Measurements from ENCODE around the gene GUCY1A1.

Gene GUCY1A1

DNA sequence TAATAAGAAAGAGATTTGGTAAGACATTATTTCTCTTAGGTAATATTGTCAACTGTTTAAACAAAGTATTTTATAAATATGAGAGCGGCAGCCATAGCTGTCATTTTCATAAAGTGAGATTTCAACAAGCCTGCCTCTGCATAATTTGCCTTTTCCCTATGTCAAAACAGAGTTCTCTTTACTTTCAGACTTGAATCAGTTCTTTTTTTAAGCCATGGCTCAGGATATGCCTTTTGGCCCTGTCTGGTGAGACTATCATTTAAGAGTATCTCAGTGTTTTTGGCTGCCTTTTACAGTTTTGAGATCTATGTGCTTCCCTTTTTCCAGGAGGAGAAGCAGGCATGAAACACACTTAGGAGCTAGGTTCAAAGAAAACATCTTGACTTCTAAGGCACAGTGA is 7.5 kb upstream of the GUCY1A1 start:
- no peak for DNase-seq

DNA sequence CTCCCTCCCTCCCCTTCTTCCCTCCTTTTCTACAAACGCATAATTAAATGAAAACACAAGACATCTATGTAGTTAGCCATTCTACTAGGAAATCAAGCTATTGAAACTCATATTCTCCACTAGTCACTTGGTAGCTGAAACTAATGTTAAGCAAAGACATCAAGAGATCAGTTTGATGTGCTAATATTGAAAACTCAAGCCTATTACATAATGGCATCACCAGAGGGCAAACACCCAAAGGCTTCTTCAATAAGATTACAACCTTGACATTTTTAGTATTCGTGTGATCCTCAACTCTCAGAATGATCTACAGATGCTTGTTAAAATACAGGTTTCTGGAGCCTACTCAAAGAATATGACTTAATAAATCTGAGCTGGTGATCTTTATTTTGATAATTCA is 6.2 kb upstream of the GUCY1A1 start:
- DNase-seq = no peak

DNA sequence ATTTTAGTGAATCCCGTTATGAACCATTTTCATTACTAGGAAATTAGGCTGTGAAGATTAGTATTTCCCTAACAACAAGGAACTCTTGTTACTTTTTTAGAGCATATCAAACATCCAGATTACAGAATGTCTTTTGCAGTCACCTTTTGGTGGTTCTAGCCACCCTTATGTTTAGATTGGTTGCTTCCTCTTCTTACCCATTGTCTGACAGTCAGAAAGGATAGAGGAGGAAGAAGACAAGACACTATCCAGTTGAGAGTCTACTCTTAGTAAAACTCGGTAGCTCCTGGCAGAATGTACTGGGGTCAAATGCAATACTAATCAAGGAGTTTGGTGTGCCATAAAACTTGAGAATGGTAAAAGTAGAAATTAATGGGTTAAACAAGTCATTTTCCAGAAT is 1.6 kb upstream of the GUCY1A1 start:
- DNase-seq = no peak

DNA sequence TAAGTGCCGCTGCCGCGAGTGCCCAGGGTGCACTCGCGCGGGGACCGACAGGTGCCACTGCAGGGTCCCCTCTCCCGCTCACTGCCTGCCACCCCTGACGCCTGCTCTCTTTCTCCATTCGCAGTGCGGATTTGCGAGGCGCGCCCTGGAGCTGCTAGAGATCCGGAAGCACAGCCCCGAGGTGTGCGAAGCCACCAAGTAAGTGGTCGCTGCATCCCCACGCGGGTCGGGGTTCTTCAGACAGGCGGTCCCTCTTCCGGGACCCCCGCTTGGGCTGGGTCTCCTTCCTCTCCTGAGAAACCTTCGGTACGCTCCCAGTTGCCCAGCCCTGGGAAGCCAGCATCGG is 547 bp downstream of the GUCY1A1 start:
- no peak for DNase-seq

DNA sequence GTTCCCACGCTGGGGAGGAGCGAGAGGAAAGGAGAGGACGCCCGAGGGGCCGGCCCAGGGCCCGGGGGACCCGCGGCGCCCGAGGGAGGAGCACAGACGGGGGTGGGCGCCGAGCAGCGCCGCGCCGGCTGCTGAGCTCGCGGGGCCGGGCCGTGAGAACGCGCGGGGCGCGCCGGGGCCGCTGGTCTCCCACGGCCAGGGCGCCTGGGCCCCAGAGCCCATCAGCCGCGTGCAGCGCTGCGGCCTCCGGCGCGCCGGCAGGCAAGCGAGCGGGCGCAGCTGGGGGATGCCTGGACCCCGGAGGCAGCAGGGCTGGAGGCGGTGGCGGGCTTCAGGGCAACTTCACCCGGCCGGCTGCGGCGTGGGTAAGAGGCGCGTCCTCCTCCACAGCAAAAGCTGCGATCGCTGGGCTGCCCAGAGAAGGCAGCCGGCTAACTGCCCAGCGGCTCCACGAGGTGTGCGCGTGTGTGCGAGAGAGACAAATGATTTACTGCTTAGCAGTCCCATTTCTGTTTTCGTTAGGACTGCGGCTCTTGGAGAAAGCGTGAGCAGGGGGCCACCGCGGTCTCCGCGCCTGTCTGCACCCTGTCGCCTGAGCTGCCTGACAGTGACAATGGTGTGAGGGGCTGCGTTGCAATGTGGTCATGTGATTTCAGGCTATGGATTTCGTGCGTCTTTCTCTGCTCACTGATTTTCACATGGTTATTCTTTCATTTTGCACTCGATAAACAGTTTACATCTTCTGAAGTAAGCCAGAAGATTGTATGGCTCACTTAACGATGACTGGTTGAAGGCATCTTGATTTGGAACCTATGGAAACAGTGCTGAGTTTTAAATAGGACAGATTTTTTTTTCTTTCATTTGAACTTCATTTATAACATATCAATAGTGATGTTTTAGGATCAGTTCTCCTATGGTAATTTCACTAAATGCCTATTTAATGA is 1.2 kb downstream of the GUCY1A1 start:
- DNase-seq = peak; percentile 16

DNA sequence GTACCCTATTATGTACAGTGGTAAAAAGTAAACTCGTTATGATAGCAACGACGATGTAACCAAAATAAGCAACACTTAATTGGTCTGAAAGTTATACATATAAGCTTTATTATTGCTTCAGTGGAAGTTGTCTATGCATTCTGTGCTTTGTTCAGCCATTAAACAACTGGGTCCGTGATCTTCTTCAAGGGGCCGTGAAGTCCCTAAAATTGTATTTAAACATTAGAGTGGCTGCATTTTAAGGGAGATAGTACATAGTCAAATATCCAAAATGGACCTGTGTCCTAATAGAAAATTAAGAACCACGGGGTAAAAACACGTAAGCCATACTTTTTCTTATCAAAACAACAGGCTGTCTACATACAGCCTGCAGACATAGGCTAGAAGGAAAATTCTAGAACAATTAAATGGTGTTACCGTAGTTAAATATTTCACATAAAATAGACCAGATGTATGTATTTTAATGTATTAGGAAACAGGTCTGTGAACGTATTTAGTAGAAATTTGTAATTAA is 2.1 kb downstream of the GUCY1A1 start:
- no peak for DNase-seq

DNA sequence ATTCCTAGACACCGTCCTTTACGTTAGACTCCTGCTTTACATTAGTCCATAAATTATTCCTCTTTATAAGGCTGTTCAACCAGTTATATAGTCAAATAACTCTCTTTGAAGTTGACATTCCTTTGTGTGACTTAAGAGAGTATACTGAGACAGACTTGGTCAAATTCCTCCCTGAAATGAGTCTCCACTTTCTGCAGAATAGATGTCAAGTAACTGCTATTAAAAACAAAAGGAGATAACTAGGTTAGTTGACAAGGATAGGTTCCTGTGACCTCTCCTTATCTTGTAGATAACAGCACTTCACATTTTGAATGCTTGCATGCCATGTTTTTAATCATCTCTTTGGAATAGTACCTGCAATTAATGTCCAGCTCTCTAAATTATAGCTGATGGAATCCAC is 5.7 kb downstream of the GUCY1A1 start:
- DNase-seq = no peak

DNA sequence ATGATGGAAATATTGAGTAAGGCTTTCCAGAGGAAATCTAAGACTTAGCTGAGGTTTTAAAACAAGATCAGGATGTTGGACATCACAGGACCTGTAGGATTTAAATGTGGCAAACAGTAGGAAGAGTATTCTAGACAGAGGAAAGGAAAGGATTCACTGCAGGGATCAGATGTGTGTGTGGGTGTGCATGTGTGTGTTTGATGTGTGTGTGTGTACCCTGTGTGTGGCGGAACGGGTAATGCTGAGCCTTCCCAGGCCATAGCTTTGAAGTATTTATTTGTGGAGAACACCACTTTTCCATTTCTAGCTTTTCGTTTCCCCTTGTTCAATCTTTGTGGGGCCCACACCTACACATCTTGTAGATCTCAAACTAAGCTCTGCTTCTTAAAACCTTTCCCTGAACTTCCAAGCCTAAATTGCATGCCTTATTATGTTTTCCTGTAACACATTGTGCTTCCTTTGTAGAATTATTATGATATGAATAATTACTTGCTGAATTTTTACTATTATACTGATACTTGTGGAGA is 6.9 kb downstream of the GUCY1A1 start:
- no peak for DNase-seq

DNA sequence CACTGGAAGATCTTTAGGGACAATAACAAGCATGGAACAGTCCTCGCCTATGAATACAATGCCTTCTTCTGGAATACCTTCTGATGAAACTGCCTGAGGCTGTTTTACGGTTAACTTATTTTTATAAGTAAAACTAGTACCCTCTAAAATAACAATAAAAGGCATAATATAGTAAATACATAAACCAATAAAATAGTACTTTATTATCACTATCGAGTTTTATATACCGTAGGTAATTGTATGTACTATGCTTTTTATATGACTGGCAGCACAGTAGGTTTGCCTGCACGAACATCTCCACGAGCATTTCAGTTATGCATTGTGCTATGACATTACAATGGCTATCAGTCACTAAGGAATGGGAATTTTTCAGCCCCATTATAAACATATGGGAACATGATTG is 8.0 kb downstream of the GUCY1A1 start:
- DNase-seq = no peak

DNA sequence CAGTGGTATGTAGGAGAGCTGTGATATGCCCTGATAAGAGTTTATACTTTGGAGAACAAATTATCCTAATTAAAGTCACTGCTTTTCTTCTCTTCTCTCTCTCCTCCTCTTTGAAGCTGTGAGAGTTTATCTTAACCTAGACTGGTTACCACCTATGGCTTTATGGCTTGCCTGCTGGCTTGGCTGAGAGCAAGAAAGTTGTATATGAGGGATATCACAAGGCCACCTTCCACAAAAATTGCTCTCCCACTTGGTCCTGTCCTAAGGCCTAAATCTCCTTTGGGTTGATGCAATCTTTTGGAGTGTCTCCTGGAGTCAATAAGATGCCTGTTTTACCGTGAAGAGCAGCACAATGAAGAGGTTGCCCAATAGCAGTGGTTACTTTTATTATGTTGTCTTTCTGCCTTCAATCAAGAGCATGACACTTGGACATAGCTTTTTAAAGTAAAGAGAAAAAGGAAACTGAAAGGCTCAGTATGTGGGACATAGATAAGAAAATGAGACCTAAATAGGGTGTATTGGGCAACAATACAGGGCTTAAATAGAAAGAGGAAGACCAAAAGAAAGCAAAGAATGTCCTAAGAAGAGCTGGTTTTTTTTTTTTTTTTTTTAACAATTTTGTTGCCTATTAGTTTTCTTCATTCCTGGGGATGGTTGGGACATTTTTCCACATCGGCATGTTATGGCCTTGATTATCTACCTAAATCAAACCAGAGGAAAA is 9.2 kb downstream of the GUCY1A1 start:
- no peak for DNase-seq

DNA sequence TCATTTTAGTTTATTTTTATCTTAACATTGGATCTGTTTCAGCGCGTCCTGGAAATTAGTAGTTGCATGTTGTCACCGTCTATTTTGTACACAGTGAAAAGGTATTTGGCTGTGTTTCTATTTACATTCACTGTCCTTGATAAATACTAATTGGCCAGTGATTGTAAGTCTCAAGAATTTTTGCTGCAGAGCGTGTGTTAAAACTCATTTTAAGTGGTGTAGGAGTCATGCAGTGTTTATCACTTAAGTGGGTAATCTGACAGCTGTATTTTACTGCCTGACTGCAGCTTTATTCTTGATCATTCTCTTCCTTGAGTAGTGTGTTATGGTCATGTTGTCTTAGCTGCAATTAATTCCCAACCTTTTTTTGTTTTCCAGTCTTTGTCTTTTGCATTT is 9.8 kb downstream of the GUCY1A1 start:
- no peak for DNase-seq

DNA sequence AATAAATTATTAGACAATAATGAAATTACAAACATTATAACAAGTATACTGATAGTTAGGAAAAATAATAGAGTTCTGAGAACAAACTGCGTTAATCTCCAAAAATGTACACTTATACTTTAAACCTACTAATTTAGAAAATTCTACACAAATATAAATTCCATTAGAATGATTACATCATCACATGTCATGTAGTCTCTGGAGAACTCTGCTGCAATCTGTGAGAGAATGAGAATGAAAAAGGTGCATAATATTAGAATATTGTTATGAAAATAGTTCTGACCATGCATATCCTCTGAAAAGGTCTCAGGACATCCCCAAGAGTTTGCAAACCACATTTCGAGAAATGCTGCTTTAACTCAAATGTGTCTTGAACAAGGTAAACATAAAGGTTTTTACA is 11.4 kb downstream of the GUCY1A1 start:
- DNase-seq = no peak

DNA sequence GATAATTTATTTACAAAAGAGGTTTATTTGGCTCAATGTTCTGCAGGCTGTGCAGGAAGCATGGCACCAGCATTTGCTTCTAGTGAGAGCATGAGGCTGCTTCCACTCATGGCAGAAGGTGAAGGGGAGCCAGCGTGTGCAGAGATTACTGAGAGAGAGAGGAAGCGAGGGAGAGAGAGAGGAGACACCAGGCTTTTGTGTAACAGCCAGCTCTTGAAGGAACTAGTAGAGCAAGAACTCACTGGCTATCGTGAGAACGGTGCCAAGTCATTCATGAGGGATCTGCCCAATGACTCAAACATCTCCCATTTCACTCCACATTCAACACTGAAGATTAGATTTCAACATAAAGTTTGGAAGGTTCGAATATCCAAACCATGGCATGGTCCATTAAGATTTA is 12.7 kb downstream of the GUCY1A1 start:
- no peak for DNase-seq

DNA sequence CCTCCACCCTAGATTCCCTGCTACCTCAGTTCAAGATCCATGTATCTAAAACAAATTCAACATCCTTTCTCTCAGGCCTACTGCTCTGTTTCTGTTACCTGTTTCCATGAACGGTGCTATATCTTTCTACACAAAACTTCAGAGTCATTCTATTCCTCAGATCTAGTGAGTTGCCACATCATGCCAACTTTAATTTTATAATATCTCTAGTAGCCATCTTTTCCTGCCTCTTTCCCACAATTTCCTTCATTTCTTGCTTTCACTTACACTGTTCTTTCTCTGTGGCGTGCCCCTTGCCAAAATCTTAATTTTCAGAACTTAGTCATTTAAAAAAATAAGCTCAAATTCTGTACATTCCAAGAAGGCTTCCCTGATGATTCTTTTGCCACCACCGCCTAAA is 15.2 kb downstream of the GUCY1A1 start:
- no peak for DNase-seq

DNA sequence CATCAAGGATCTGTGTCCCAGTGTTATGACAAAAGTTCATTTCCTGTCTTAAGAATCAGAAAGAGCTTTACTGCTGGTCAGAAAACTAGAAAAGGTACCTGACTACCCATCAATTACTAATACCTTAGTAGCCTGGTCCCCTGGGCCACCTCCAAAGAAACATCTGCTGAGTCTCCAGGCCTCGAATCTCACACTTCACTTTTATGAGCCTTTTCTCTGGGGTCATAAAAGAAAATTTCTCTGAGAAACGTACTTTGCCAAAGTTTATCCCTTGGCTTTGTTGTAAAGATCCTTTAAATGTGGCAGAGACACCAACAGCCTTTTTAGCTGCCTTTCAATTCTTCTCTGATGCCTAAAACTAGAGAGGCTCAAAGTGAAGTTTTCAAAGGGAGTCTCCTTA is 17.8 kb downstream of the GUCY1A1 start:
- DNase-seq = no peak

DNA sequence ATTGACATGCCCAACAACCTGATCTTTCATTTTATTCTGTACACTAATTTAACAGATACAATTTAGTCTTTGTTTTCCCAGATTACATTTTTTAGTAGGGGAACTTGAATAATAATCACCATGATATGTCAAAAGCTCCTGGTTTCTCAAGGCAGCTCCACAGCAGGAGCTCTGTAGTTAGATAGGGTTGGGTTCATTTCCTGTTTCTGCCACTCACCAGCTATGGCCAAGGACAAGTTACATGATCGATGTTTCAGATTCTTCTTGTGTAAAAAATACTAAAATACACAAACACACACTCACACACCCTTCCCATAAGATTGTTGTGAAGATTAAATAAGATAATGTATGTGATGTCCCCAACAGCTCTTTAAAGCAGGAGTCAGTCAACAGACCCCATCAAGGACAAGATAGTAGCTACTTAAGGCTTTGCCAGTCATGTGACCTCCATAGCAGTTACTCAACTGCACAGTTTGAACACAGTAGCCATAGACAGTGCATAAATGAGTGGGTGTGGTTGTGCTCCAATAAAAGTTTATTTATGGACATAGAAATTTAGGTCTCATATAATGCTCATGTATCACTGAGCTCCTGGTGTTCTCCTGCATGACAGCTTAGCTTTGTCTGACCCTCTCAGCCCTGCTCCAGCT is 18.4 kb downstream of the GUCY1A1 start:
- DNase-seq = no peak

DNA sequence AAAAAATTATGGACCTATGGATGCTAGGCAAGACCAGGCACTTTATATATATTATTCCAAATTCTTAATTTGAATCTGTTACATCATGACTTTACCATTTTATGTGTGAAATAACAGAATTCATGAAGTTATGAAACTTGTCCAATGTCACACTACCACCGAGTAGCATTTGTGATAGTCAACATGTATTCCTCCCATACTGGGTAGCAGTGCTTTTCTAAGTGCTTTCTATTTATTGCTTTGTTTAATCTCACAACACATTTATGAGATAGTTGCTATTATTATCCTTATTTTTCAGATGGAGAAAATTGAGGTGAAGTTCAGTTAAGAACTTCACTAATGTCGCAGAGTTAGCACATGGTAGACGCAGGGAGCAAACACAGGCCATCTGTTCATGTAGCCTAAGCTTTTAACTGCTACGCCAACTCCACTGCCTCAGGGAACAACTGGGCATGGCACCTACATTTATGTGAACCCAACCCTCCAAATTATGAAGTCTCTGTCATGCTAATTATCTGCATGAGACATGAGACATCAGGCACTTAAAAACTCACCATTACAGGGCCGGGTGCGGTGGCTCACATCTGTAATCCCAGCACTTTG is 20.8 kb downstream of the GUCY1A1 start:
- DNase-seq = no peak

DNA sequence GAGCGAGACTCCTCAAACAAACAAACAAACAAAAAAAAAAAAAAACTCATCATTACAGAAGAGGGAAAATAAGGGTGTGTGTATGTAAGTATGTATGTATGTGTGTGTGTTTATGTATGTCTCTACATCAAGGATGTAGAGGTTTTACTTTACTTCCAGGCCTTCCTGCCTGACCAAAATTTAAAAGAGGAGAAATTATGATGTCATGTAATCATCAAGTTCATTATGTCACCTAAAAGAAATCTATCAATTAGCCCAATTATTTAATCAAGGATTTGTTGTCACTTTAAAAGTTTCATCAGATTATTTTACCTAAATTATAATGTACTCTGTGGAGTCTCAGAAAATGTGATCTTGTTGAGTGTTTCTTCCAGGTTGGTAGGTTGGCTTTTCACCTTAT is 21.6 kb downstream of the GUCY1A1 start:
- DNase-seq = no peak

DNA sequence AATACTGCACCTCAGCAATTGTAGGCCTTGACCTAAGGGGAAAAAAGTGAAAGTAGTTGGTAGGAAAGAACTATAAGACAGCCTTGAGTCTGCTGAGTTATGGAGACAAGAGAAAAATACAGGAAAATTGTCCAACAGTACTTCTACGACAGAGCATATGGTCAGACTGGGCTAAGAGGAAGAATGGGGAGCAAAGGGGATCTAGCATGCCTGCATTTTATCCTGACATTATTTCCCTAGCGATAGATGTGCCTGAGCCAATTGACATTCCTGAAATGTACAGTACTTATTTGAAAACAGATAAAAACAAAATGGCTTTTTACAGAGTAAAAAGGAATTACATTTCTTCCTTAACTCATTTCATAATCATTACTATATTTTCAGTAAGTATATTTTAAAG is 22.2 kb downstream of the GUCY1A1 start:
- no peak for DNase-seq

DNA sequence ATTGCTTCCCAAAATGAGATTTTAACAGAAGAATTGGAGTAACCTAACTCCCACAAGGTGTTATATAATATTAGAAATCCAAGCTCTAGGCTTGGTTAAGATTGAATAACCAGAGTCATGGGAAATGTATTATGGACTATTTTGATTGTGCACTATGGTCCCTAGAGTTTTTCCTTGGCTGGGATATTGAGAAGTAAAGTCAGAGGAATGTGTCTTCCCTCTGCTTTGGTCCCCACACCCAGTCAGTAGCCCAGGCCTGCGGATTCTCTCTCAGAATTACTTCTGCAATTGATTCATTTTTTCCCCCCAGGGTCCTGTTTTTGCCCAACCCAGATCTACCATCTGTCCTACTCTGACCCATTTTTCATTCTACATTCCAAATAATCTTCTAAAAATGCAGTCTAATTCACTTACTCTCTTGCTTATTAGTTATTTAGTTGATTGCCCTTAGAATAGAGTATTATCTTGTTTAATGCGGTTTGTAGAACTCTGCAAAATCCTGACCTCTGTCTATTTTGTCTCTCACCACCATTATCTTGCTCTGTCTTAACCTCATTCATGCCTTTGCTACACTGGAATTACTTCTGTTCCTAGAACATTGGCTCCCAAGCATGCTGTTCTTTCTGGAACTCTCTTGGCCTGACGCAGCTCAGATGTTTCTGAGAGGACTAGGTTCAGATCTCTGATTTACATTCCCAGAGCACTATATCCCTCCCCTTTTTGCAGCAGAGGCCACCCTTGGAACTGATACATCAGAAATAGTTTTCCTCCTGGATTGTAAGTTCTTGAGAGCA is 23.6 kb downstream of the GUCY1A1 start:
- DNase-seq = no peak

DNA sequence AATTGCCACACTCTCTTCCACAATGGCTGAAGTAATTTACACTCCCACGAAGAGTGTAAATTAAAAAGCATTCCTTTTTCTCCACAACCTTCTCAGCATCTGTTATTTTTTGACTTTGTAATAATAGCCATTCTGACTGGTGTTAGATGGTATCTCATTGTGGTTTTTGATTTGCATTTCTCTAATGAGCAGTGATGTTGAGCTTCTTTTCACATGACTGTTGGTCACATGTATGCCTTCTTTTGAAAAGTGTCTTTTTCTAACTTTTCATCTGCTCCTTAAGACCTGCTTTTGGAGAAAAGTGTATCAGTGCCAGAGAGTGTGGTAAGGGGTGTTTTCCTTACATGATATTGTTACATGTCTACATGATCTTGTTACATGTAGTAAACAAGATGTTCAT is 25.7 kb downstream of the GUCY1A1 start:
- DNase-seq = no peak

DNA sequence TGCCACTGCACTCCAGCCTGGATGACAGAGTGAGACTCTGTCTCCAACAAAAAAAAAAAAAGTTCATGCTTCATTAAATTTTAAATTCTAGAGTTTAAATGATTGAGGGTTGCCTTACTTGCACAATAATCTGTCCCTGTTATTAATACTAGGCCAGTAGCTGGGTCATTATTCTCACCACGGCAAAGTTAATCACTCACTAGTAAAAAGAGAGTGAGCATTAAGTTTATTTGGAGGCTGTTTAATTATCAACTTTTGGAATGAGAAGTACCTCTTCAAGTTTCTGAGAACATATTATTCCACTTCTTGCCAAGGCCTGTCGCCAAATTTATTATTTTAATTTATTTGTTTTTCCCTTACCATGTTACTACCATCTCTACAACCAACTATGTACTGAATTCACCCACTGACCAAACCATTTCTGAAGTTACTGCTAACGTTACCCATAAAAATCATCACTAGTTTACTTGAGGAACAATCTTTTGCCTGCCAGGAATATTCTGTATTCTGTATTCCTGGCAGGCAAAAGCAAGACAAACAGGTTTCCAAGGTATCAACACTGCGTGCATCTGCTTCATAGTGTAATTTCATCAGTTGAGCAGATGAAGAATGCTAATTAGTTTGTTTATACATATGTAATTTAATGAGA is 26.5 kb downstream of the GUCY1A1 start:
- no peak for DNase-seq

Measured in NCI-H2081 treated with DMSO at 0.1 percent for 48 hours (cell line).